ENCODE measurements around the gene BTBD9. TPM values are rescaled to one million over a fixed set of nuclear protein-coding genes. Genes with fewer than 3 reads are reported as not detected.

BTBD9 gene
- total RNA-seq, 2 donors from 2014 or later = 14.2 to 18.2 TPM

DNA sequence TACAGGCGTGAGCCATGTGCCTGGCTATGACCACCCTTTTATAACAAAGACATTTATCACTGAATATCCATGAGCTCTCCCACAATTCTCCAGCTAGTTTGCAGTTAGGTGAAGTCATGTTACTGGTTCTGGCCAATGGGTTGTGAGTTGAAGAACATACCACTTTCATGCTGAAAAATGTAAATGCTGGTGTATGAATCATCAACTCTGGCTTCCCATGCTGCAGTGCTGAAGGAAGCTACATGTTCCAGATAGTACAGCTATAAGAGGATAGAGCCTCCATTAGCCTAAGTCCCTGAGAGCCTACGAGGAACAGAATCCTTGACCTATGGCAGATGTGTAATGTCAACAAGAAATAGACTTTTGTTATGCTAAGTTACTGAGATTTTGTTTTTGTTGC, 180.4 kb downstream of the BTBD9 start:
- H3K4me3 ChIP-seq = no peak overlapping the region
- TF ChIP-seq, protein P1, sequence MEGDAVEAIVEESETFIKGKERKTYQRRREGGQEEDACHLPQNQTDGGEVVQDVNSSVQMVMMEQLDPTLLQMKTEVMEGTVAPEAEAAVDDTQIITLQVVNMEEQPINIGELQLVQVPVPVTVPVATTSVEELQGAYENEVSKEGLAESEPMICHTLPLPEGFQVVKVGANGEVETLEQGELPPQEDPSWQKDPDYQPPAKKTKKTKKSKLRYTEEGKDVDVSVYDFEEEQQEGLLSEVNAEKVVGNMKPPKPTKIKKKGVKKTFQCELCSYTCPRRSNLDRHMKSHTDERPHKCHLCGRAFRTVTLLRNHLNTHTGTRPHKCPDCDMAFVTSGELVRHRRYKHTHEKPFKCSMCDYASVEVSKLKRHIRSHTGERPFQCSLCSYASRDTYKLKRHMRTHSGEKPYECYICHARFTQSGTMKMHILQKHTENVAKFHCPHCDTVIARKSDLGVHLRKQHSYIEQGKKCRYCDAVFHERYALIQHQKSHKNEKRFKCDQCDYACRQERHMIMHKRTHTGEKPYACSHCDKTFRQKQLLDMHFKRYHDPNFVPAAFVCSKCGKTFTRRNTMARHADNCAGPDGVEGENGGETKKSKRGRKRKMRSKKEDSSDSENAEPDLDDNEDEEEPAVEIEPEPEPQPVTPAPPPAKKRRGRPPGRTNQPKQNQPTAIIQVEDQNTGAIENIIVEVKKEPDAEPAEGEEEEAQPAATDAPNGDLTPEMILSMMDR (IDR thresholded peaks at IDR 0.05) = no peak
- DNase-seq (ENCODE audit: low spot score) = no peak

DNA sequence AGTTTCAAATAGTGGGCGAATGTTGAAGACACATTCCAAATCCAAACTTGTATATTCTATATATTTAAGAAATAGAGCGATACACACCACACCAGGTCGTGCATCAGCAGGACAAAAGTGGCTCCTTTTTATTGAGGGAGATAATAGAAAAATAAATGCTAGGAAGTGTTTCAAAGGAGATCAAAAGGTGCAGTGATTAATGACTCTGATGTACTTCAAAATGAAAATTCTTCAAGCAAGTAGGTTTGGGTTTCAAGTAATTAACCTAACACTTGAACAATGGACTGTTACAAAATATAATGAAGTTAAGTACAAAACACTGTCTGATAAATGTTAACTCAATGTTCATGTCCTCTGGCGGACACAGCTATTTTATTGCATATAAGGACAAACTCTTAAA, 185.9 kb downstream of the BTBD9 start:
- no peaks in the 10 kb centered on the region for H3K27me3 ChIP-seq
- H3K4me3 ChIP-seq = no peak overlapping the region
- TF ChIP-seq, protein P1 (IDR thresholded peaks at IDR 0.05) = no peak
- no peaks in the 10 kb centered on the region for H3K36me3 ChIP-seq
- no peak overlapping the region for H3K27ac ChIP-seq
- no peak for DNase-seq (ENCODE audit: low spot score)
- no peaks in the 10 kb centered on the region for H3K9me3 ChIP-seq
- H3K4me1 ChIP-seq = no peaks in the 10 kb centered on the region

More for the DNA sequence above, 180.4 kb downstream of the BTBD9 start:
- no peaks in the 10 kb centered on the region for H3K27me3 ChIP-seq
- no peaks in the 10 kb centered on the region for H3K4me1 ChIP-seq
- H3K9me3 ChIP-seq = no peaks in the 10 kb centered on the region
- no peak overlapping the region for H3K27ac ChIP-seq
- H3K36me3 ChIP-seq = no peaks in the 10 kb centered on the region

DNA sequence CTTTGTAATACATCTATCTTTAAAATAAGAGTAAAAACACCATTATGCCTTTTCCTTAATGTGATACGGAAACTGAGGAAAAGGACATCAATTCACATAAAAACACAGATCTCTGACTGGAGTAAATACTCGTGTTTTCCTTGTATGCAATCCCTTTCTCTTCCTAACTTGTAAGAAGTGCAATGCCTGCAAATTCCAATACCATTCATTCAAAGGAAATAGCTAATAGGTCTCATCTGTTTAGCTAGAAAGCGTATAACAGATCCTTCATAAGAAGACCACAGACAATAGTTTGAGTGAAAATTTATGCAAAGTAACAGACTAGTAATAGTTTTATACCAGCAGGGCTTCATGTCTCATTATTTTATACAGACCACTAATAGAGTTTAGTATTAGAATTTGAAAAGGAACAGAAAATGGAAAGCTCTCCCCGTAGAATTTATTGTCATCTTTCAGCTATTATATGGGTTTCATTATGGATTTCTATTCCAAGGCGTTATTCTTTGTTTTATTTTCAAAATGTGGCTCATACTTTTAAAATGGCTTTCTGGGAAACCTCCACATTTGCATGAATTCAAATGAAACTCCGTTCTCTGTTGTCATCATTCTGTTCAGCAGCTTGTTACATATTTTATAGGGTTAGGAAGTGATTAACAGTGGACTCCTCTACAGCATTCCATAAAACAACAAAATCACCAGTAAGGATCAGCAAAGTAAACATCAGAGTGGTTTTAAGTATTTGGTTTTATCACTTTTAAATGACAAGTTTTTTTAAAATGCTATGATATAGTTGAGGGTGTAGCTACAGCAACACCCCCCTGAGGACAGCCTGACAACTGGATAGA, 186.7 kb downstream of the BTBD9 start:
- H3K4me1 ChIP-seq = no peaks in the 10 kb centered on the region
- TF ChIP-seq, protein P1 (IDR thresholded peaks at IDR 0.05) = no peak
- no peak overlapping the region for H3K27ac ChIP-seq
- H3K36me3 ChIP-seq = no peaks in the 10 kb centered on the region
- DNase-seq (ENCODE audit: low spot score) = no peak
- H3K4me3 ChIP-seq = no peak overlapping the region
- no peaks in the 10 kb centered on the region for H3K27me3 ChIP-seq
- no peaks in the 10 kb centered on the region for H3K9me3 ChIP-seq

DNA sequence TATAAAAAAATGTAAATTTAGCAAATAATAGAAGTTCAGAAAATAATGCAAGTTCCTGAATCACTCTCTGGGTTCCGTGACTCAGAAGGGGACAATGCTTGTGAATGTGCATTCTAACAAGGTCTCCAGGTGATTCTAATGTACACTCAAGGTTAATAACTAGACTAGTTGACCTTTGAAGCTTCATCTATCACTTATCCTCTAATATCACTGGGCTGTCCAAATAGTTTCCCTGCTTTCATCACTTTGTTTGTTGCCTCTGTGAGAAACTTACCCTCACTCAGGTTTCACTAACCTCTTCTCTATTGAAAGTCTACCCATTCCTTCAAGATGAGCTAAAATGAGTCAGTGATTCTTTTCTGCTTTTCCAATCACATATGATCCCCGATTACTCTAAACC, 189.0 kb downstream of the BTBD9 start:
- no peak for DNase-seq (ENCODE audit: low spot score)
- no peaks in the 10 kb centered on the region for H3K27me3 ChIP-seq
- TF ChIP-seq, protein P1 (IDR thresholded peaks at IDR 0.05) = no peak

DNA sequence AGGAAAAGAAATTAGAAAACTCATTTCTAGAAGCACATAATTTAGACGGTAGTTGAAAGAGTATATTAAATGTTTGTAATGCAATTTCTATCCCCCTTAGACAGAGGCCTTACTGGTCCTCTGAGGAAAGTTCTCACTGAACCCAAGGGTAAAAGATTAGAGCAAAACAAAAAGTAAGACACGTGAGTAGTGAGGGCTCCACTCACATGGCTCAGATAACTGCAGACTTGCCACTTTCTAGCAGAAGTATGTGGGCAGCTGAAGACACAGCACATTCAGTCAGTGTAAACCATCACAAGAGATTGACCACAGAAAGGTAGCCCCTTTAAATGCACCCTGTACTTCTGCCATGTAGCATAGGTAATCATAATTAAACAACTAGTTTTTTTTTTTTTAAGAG, 193.8 kb downstream of the BTBD9 start:
- no peaks in the 10 kb centered on the region for H3K36me3 ChIP-seq
- H3K27me3 ChIP-seq = no peaks in the 10 kb centered on the region
- no peak overlapping the region for H3K27ac ChIP-seq
- DNase-seq (ENCODE audit: low spot score) = no peak
- H3K4me1 ChIP-seq = peaks cover 0 to 20% of the 10 kb centered on the region in 2 donors
- H3K9me3 ChIP-seq = no peaks in the 10 kb centered on the region
- H3K4me3 ChIP-seq = no peak overlapping the region
- TF ChIP-seq, protein P1 (IDR thresholded peaks at IDR 0.05) = no peak

More for the DNA sequence above, 189.0 kb downstream of the BTBD9 start:
- H3K4me3 ChIP-seq = no peak overlapping the region
- no peaks in the 10 kb centered on the region for H3K36me3 ChIP-seq
- no peaks in the 10 kb centered on the region for H3K9me3 ChIP-seq
- no peak overlapping the region for H3K27ac ChIP-seq
- peaks cover 0 to 7% of the 10 kb centered on the region in 2 donors for H3K4me1 ChIP-seq

Measured in right atrium auricular region (tissue), 2 donors.